Skeletal muscle satellite cell (primary cell): ENCODE measurements around the gene CACNB1.

ENCODE experiments used
- H3K27me3 ChIP-seq: 2 replicates; pipeline ENCODE4 v1.7.0; 2013; ENCODE audit warnings: low read length; ENCODE audit not compliant: control insufficient read depth, insufficient read depth
- H3K36me3 ChIP-seq: 2 replicates; pipeline ENCODE4 v1.7.0; 2013; ENCODE audit warnings: mild to moderate bottlenecking, control low read depth, low read length; ENCODE audit not compliant: insufficient read depth
- H3K4me1 ChIP-seq: 2 replicates; pipeline ENCODE4 v1.7.0; 2013; ENCODE audit warnings: low read length; ENCODE audit not compliant: control insufficient read depth, insufficient read depth
- H3K4me2 ChIP-seq: 2 replicates; pipeline ENCODE4 v1.7.0; 2013; ENCODE audit warnings: mild to moderate bottlenecking, low read length
- H3K4me3 ChIP-seq: 2 replicates; pipeline ENCODE4 v1.7.0; 2013; ENCODE audit warnings: low read length
- H3K9ac ChIP-seq: 2 replicates; pipeline ENCODE4 v1.7.0; 2013; ENCODE audit warnings: mild to moderate bottlenecking, low read depth, low read length, moderate library complexity
- H3K9me3 ChIP-seq: replicated peaks from 2 replicates; pipeline ENCODE4 v1.7.0; 2013; ENCODE audit warnings: mild to moderate bottlenecking, control low read depth, low read length

Gene CACNB1

GRCh38 chr17:39210093-39210434 lies 12.6 kb upstream of the CACNB1 start:
- Histone ChIP-seq H3K4me3 (peak overlapping the region; percentile 52), H3K9me3 (no peaks in the 10 kb centered on the region), H3K27me3 (no peaks in the 10 kb centered on the region), H3K9ac (peak overlapping the region; percentile 76), H3K36me3 (peaks cover 2% of the 10 kb centered on the region), H3K4me1 (peaks cover 40% of the 10 kb centered on the region), H3K4me2 (peak overlapping the region; percentile 84)

GRCh38 chr17:39209317-39210092 lies 12.0 kb upstream of the CACNB1 start:
- Histone ChIP-seq H3K27me3 (no peaks in the 10 kb centered on the region), H3K9ac (peak overlapping the region; percentile 76), H3K4me2 (peak overlapping the region; percentile 84), H3K4me3 (peak overlapping the region; percentile 63), H3K36me3 (peaks cover 8% of the 10 kb centered on the region), H3K9me3 (no peaks in the 10 kb centered on the region), H3K4me1 (peaks cover 40% of the 10 kb centered on the region)

- Histone ChIP-seq H3K36me3 (peaks cover 14% of the 10 kb centered on the region), H3K4me3 (peak overlapping the region; percentile 63), H3K9ac (peak overlapping the region; percentile 4), H3K4me2 (peak overlapping the region; percentile 84), H3K9me3 (no peaks in the 10 kb centered on the region), H3K4me1 (peaks cover 40% of the 10 kb centered on the region), H3K27me3 (no peaks in the 10 kb centered on the region)
Measured at GRCh38 chr17:39208893-39209292, 11.4 kb upstream of the CACNB1 start.

GRCh38 chr17:39208136-39208535 lies 10.7 kb upstream of the CACNB1 start:
- no peak overlapping the region for H3K9ac ChIP-seq
- H3K4me1 ChIP-seq = peaks cover 40% of the 10 kb centered on the region
- peak overlapping the region; percentile 24 for H3K4me2 ChIP-seq
- H3K36me3 ChIP-seq = peaks cover 21% of the 10 kb centered on the region
- no peaks in the 10 kb centered on the region for H3K27me3 ChIP-seq
- no peak overlapping the region for H3K4me3 ChIP-seq
- no peaks in the 10 kb centered on the region for H3K9me3 ChIP-seq

- Histone ChIP-seq H3K4me3 (no peak overlapping the region), H3K4me2 (no peak overlapping the region), H3K9me3 (no peaks in the 10 kb centered on the region), H3K36me3 (peaks cover 47% of the 10 kb centered on the region), H3K9ac (no peak overlapping the region), H3K27me3 (no peaks in the 10 kb centered on the region), H3K4me1 (peaks cover 40% of the 10 kb centered on the region)
Measured at GRCh38 chr17:39205112-39205526, 7.7 kb upstream of the CACNB1 start.

GRCh38 chr17:39204245-39204644 lies 6.8 kb upstream of the CACNB1 start:
- no peak overlapping the region for H3K9ac ChIP-seq
- no peaks in the 10 kb centered on the region for H3K9me3 ChIP-seq
- peaks cover 32% of the 10 kb centered on the region for H3K4me1 ChIP-seq
- H3K36me3 ChIP-seq = peaks cover 47% of the 10 kb centered on the region
- H3K4me3 ChIP-seq = no peak overlapping the region
- H3K27me3 ChIP-seq = no peaks in the 10 kb centered on the region
- no peak overlapping the region for H3K4me2 ChIP-seq

- Histone ChIP-seq H3K4me2 (peak overlapping the region; percentile 94), H3K4me3 (peak overlapping the region; percentile 91), H3K9me3 (no peaks in the 10 kb centered on the region), H3K4me1 (peaks cover 22% of the 10 kb centered on the region), H3K36me3 (peaks cover 47% of the 10 kb centered on the region), H3K9ac (peak overlapping the region; percentile 99), H3K27me3 (no peaks in the 10 kb centered on the region)
Measured at GRCh38 chr17:39200957-39201510, 3.6 kb upstream of the CACNB1 start.

- no peaks in the 10 kb centered on the region for H3K9me3 ChIP-seq
- H3K4me2 ChIP-seq = peak within 1 kb of the TSS; percentile 94
- peak within 1 kb of the TSS; percentile 99 for H3K9ac ChIP-seq
- no peaks in the 10 kb centered on the region for H3K27me3 ChIP-seq
- peaks cover 47% of the 10 kb centered on the region for H3K36me3 ChIP-seq
- H3K4me3 ChIP-seq = peak within 1 kb of the TSS; percentile 91
- peaks cover 30% of the 10 kb centered on the region for H3K4me1 ChIP-seq
Measured at GRCh38 chr17:39200070-39200879, 2.8 kb upstream of the CACNB1 start, which contains the start of gene RPL19. RPL19 (plus strand) TSS chr17:39200283; CDS start chr17:39200345, 62 bp downstream.

- Histone ChIP-seq H3K4me1 (peaks cover 35% of the 10 kb centered on the region), H3K36me3 (peaks cover 42% of the 10 kb centered on the region), H3K9me3 (no peaks in the 10 kb centered on the region), H3K27me3 (no peaks in the 10 kb centered on the region), H3K4me2 (peak overlapping the region; percentile 94), H3K9ac (peak overlapping the region; percentile 99), H3K4me3 (peak overlapping the region; percentile 91)
Measured at GRCh38 chr17:39199820-39200069, 2.3 kb upstream of the CACNB1 start.

GRCh38 chr17:39198186-39198566 lies 707 bp upstream of the CACNB1 start:
- H3K9ac ChIP-seq = peak overlapping the region; percentile 82
- H3K4me3 ChIP-seq = peak overlapping the region; percentile 88
- no peaks in the 10 kb centered on the region for H3K27me3 ChIP-seq
- peaks cover 37% of the 10 kb centered on the region for H3K36me3 ChIP-seq
- peak overlapping the region; percentile 85 for H3K4me2 ChIP-seq
- no peaks in the 10 kb centered on the region for H3K9me3 ChIP-seq
- peaks cover 48% of the 10 kb centered on the region for H3K4me1 ChIP-seq

GRCh38 chr17:39196808-39197291 lies 619 bp downstream of the CACNB1 start:
- H3K9ac ChIP-seq = peak overlapping the region; percentile 82
- peak overlapping the region; percentile 88 for H3K4me3 ChIP-seq

More at GRCh38 chr17:39196808-39197291, 619 bp downstream of the CACNB1 start:
- Histone ChIP-seq H3K9me3 (no peaks in the 10 kb centered on the region), H3K27me3 (no peaks in the 10 kb centered on the region), H3K4me2 (peak overlapping the region; percentile 85), H3K36me3 (peaks cover 37% of the 10 kb centered on the region), H3K4me1 (peaks cover 41% of the 10 kb centered on the region)
